ENCODE data around the gene XKR7. TPM values are rescaled to one million over a fixed set of nuclear protein-coding genes. Genes with fewer than 3 reads are reported as not detected.

Gene XKR7
- total and polyA plus RNA-seq, 10 of the 15 experiments (the other 5 are each of a cell fraction or from before 2014, with no cell fraction given) = not detected

DNA sequence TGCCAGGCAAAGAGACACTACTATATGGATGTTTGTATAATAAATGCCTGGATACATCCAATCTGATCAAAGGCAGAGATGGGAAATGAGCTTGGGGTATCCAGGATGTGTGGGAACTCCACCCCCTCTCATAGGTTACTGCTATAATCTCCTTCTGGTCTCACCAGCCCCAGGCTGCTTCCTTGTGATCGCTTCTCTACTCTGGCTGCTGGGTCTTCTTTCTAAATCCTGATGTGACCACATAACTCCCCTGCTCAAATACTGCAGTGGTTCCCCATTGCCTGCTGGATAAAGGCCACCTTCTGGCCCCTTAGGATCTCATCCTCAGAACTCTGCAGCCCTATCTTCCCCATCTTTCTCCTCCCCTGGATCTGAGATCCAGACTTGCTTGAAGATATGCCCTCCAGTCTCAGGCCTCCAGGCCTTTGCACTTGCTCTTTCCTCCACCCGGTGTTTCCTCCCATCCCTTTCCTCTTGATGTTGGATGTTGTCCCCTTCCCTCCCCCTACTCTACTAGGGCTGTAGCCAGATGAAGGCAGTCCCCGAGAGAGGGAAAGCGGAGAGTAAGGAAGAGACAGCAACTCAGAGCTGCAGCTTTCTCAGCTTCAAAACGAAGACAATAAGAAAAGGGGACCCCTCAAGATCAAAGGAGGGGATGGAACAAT, 828 bp upstream of the XKR7 start:
- 15% methylated on average over 5 of the region's 5 CpGs for WGBS (ENCODE audit: insufficient coverage, insufficient replicate concordance, low lambda C conversion rate, missing lambda C conversion rate)
- DNase-seq (ENCODE audit: low read depth, low spot score) (no peak), ATAC-seq (no peak), FAIRE-seq (no peak)
- H3K79me2 ChIP-seq (ENCODE audit: control insufficient read depth, insufficient read depth, low read length) = no peaks in the 10 kb centered on the region
- peaks cover 2% of the 10 kb centered on the region; the same call in 1 of the 2 replicates for H4K20me1 ChIP-seq (ENCODE audit: control insufficient read depth, insufficient read depth)
- ChIA-PET SMC1A (ENCODE audit: uncharacterized antibody, unreplicated experiment) (interaction anchor here (1.1 to 1.5 kb wide), 3 partner anchors 14 to 124 kb away, joined by 3 to 6 read pairs (median 3); no protein-coding TSS in a partner anchor), RAD21 (ENCODE audit: unreplicated experiment) (interaction anchor here (1.0 kb wide), 1 partner anchor 137 kb away, joined by 3 read pairs; no protein-coding TSS in a partner anchor), POLR2A (no interaction called here), CTCF (interaction anchor here (0.8 to 2.3 kb wide), 3 partner anchors 65 to 121 kb away, joined by 3 to 5 read pairs (median 3); no protein-coding TSS in a partner anchor)
- H3K9me3 ChIP-seq (replicated peaks; ENCODE audit: control insufficient read depth, insufficient read depth, low read length) = no peaks in the 10 kb centered on the region
- H3K4me3 ChIP-seq = no peak overlapping the region
- no peaks in the 10 kb centered on the region for H3K36me3 ChIP-seq (ENCODE audit: control insufficient read depth in 2 of 2, insufficient read depth in 2 of 2, low read length in 1 of 2)
- no peak overlapping the region for H2AFZ ChIP-seq (ENCODE audit: control insufficient read depth, low read depth, low read length)
- peaks cover 0 to 2% of the 10 kb centered on the region in 2 experiments; a peak in 3 of 4 replicates for H3K27me3 ChIP-seq (replicated peaks in 1 of 2; ENCODE audit: control insufficient read depth in 2 of 2, insufficient read depth in 2 of 2, low read length in 1 of 2)
- in situ Hi-C loops (cut with MboI) = no loop called here
- intact Hi-C loops (cut with micrococcal nuclease; ENCODE audit: unreplicated experiment) = no loop called here
- TF ChIP-seq RB1 (IDR thresholded peaks at IDR 0.05; ENCODE audit: borderline replicate concordance) = no peak
- H3K27ac ChIP-seq (ENCODE audit: control insufficient read depth, insufficient read depth) = no peak overlapping the region
- no peaks in the 10 kb centered on the region for H3K4me1 ChIP-seq (ENCODE audit: control insufficient read depth, insufficient read depth, low read length)
- no peak overlapping the region for H3K9ac ChIP-seq (ENCODE audit: control insufficient read depth, insufficient read depth, low read length)
- BruUV-seq (replicated peaks) = no TSS peak
- no peak overlapping the region for H3K4me2 ChIP-seq (ENCODE audit: control insufficient read depth, insufficient read depth)

DNA sequence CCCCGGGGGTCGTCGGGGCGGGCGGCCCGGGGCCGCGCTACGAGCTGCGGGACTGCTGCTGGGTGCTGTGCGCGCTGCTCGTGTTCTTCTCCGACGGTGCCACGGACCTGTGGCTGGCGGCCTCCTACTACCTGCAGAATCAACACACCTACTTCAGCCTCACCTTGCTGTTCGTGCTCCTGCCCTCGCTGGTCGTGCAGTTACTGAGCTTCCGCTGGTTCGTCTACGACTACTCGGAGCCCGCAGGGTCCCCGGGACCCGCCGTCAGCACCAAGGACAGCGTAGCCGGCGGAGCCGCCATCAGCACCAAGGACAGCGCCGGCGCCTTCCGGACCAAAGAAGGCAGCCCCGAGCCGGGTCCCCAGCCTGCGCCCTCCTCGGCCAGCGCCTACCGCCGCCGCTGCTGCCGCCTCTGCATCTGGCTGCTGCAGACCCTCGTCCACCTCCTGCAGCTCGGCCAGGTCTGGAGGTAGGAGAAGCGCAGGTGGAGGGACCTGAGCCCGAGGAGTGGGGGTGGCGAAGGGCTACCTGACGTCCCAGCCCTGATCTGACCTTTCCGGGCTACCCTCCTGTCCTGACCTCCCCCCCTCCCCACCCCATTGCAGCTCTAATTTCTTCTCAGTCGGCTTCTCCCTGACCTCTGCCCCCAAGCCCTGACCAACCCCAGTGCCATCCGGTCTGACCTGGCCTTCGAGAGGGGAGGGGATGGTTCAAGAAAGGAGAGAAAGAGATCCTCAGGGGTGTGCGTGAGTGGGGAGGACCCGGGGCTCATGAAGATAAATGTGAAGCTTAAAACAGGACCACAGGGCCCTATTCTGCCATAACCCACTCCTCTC, 558 bp downstream of the XKR7 start:
- ChIA-PET RAD21 (ENCODE audit: unreplicated experiment) (no interaction called here), POLR2A (no interaction called here), SMC1A (ENCODE audit: uncharacterized antibody, unreplicated experiment) (no interaction called here), CTCF (interaction anchor here (1.3 to 2.3 kb wide), 5 partner anchors 16 to 145 kb away, joined by 3 to 7 read pairs (median 3); partner anchors contain the start of gene PDRG1)
- H3K4me2 ChIP-seq (ENCODE audit: control insufficient read depth, insufficient read depth) = 0 out of 2 replicates have a peak overlapping the region, but pooled peaks have one; percentile 3
- H3K79me2 ChIP-seq (ENCODE audit: control insufficient read depth, insufficient read depth, low read length) = no peaks in the 10 kb centered on the region
- H3K4me1 ChIP-seq (ENCODE audit: control insufficient read depth, insufficient read depth, low read length) = no peaks in the 10 kb centered on the region
- no peak overlapping the region for H3K9ac ChIP-seq (ENCODE audit: control insufficient read depth, insufficient read depth, low read length)
- no peaks in the 10 kb centered on the region for H3K36me3 ChIP-seq (ENCODE audit: control insufficient read depth in 2 of 2, insufficient read depth in 2 of 2, low read length in 1 of 2)
- H3K4me3 ChIP-seq = no peak overlapping the region
- H3K9me3 ChIP-seq (replicated peaks; ENCODE audit: control insufficient read depth, insufficient read depth, low read length) = no peaks in the 10 kb centered on the region
- WGBS (ENCODE audit: insufficient coverage, insufficient replicate concordance, low lambda C conversion rate, missing lambda C conversion rate) = 14% methylated on average over 50 of the region's 57 CpGs
- BruUV-seq (replicated peaks) = no TSS peak
- no peak overlapping the region for H2AFZ ChIP-seq (ENCODE audit: control insufficient read depth, low read depth, low read length)
- in situ Hi-C loops (cut with MboI) (no loop called here), intact Hi-C loops (cut with micrococcal nuclease; ENCODE audit: unreplicated experiment) (no loop called here)
- peak; percentile 93 for ATAC-seq
- no peak overlapping the region for H3K27ac ChIP-seq (ENCODE audit: control insufficient read depth, insufficient read depth)
- no peak for DNase-seq (ENCODE audit: low read depth, low spot score)
- peaks cover 0 to 2% of the 10 kb centered on the region in 2 experiments; a peak in 3 of 4 replicates for H3K27me3 ChIP-seq (replicated peaks in 1 of 2; ENCODE audit: control insufficient read depth in 2 of 2, insufficient read depth in 2 of 2, low read length in 1 of 2)
- no peak for FAIRE-seq
- peaks cover 2% of the 10 kb centered on the region; the same call in 1 of the 2 replicates for H4K20me1 ChIP-seq (ENCODE audit: control insufficient read depth, insufficient read depth)
- no peak for TF ChIP-seq ZNF274 (IDR thresholded peaks at IDR 0.05; ENCODE audit: insufficient read depth, insufficient read length)
- TF ChIP-seq BACH1 (IDR thresholded peaks at IDR 0.05; ENCODE audit: borderline replicate concordance) = no peak
- no peak for TF ChIP-seq MEF2A (IDR thresholded peaks at IDR 0.05; ENCODE audit: insufficient read depth, low read depth, low read length)
- TF ChIP-seq, protein P1, sequence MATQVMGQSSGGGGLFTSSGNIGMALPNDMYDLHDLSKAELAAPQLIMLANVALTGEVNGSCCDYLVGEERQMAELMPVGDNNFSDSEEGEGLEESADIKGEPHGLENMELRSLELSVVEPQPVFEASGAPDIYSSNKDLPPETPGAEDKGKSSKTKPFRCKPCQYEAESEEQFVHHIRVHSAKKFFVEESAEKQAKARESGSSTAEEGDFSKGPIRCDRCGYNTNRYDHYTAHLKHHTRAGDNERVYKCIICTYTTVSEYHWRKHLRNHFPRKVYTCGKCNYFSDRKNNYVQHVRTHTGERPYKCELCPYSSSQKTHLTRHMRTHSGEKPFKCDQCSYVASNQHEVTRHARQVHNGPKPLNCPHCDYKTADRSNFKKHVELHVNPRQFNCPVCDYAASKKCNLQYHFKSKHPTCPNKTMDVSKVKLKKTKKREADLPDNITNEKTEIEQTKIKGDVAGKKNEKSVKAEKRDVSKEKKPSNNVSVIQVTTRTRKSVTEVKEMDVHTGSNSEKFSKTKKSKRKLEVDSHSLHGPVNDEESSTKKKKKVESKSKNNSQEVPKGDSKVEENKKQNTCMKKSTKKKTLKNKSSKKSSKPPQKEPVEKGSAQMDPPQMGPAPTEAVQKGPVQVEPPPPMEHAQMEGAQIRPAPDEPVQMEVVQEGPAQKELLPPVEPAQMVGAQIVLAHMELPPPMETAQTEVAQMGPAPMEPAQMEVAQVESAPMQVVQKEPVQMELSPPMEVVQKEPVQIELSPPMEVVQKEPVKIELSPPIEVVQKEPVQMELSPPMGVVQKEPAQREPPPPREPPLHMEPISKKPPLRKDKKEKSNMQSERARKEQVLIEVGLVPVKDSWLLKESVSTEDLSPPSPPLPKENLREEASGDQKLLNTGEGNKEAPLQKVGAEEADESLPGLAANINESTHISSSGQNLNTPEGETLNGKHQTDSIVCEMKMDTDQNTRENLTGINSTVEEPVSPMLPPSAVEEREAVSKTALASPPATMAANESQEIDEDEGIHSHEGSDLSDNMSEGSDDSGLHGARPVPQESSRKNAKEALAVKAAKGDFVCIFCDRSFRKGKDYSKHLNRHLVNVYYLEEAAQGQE (IDR thresholded peaks at IDR 0.05; ENCODE audit: low read depth, low read length) = peak; percentile 100
- no peak for TF ChIP-seq HDAC6 (IDR thresholded peaks at IDR 0.05; ENCODE audit: unreplicated experiment)
- TF ChIP-seq SPI1 (IDR thresholded peaks at IDR 0.05; ENCODE audit: borderline replicate concordance, insufficient read depth, low read depth, low read length) = no peak
- no peak for TF ChIP-seq TCF7 (IDR thresholded peaks at IDR 0.05; ENCODE audit: borderline replicate concordance)
- peak; percentile 91 for TF ChIP-seq YY1 (IDR thresholded peaks at IDR 0.05; ENCODE audit: low read depth, low read length)
- TF ChIP-seq EED (IDR thresholded peaks at IDR 0.05; ENCODE audit: low read depth) = no peak
- TF ChIP-seq NR2C2 (IDR thresholded peaks at IDR 0.05; ENCODE audit: borderline replicate concordance, control insufficient read depth, insufficient read length, low read depth) = no peak

All from GM12878 (cell line).